Measurements from ENCODE around the gene KDM4C. TPM values are rescaled to one million over a fixed set of nuclear protein-coding genes. Genes with fewer than 3 reads are reported as not detected.

The KDM4C gene
- total and polyA plus RNA-seq, 5 donors from 2014 or later, result 27.9 to 99.0 (median 32.0) TPM

GRCh38 chr9:6757132-6757455 is 679 bp upstream of the KDM4C start:
- Mint-ChIP-seq H3K4me3 (peak overlapping the region; percentile 95 to 99 (median 96)), H3K36me3 (no peaks in the 10 kb centered on the region)

GRCh38 chr9:6758248-6758497 is 400 bp downstream of the KDM4C start:
- H3K4me1 ChIP-seq (ENCODE audit: control insufficient read depth, insufficient read depth, low read length, poor library complexity, severe bottlenecking), result peaks cover 23% of the 10 kb centered on the region
- peaks cover 15 to 41% (median 26%) of the 10 kb centered on the region in 4 donors for H3K4me1 Mint-ChIP-seq
- peak overlapping the region; percentile 87 for H3K4me3 ChIP-seq (ENCODE audit: low read depth, low read length)
- no peak for DNase-seq
- peak overlapping the region in 2 of 3 donors; percentile 92 to 100 for H3K27ac Mint-ChIP-seq
- peaks cover 10% of the 10 kb centered on the region for H3K27me3 Mint-ChIP-seq
- H3K27me3 ChIP-seq (ENCODE audit: control insufficient read depth, insufficient read depth, low read length), result no peaks in the 10 kb centered on the region
- H3K36me3 Mint-ChIP-seq, result peaks cover 2% of the 10 kb centered on the region
- H3K9me3 Mint-ChIP-seq, result peaks cover 0 to 2% (median 2%) of the 10 kb centered on the region in 7 donors
- H3K4me3 Mint-ChIP-seq, result peak overlapping the region; percentile 95 to 99 (median 96)
- no peaks in the 10 kb centered on the region for H3K9me3 ChIP-seq (ENCODE audit: control insufficient read depth in 2 of 2, low read length in 2 of 2)
- H3K36me3 ChIP-seq (ENCODE audit: control insufficient read depth, insufficient read depth, low read length), result no peaks in the 10 kb centered on the region
- H3K27ac ChIP-seq (ENCODE audit: insufficient read depth, low read length, poor library complexity, severe bottlenecking), result peak overlapping the region; percentile 98
- no peak for ATAC-seq (ENCODE audit: low read depth in 2 of 2)

More at GRCh38 chr9:6757132-6757455, 679 bp upstream of the KDM4C start:
- H3K27ac ChIP-seq (ENCODE audit: insufficient read depth, low read length, poor library complexity, severe bottlenecking), result peak overlapping the region; percentile 98
- H3K4me1 ChIP-seq (ENCODE audit: control insufficient read depth, insufficient read depth, low read length, poor library complexity, severe bottlenecking), result peaks cover 23% of the 10 kb centered on the region
- Mint-ChIP-seq H3K27me3 (peaks cover 10% of the 10 kb centered on the region), H3K9me3 (no peaks in the 10 kb centered on the region), H3K4me1 (peaks cover 13 to 36% (median 22%) of the 10 kb centered on the region in 4 donors), H3K27ac (peak overlapping the region; percentile 99 to 100 (median 99))
- H3K27me3 ChIP-seq (ENCODE audit: control insufficient read depth, insufficient read depth, low read length), result no peaks in the 10 kb centered on the region
- DNase-seq (peak in 2 of 3 donors; percentile 59 to 93), ATAC-seq (ENCODE audit: low read depth in 2 of 2) (peak; percentile 47 to 52)
- H3K9me3 ChIP-seq (ENCODE audit: control insufficient read depth in 2 of 2, low read length in 2 of 2), result no peaks in the 10 kb centered on the region
- no peaks in the 10 kb centered on the region for H3K36me3 ChIP-seq (ENCODE audit: control insufficient read depth, insufficient read depth, low read length)
- peak overlapping the region; percentile 82 for H3K4me3 ChIP-seq (ENCODE audit: low read depth, low read length)

- H3K36me3 Mint-ChIP-seq, result peaks cover 3% of the 10 kb centered on the region
- Histone ChIP-seq H3K27me3 (ENCODE audit: control insufficient read depth, insufficient read depth, low read length) (no peaks in the 10 kb centered on the region), H3K9me3 (ENCODE audit: control insufficient read depth in 2 of 2, low read length in 2 of 2) (no peaks in the 10 kb centered on the region), H3K27ac (ENCODE audit: insufficient read depth, low read length, poor library complexity, severe bottlenecking) (peak overlapping the region; percentile 98), H3K36me3 (ENCODE audit: control insufficient read depth, insufficient read depth, low read length) (no peaks in the 10 kb centered on the region), H3K4me1 (ENCODE audit: control insufficient read depth, insufficient read depth, low read length, poor library complexity, severe bottlenecking) (peaks cover 23% of the 10 kb centered on the region), H3K4me3 (ENCODE audit: low read depth, low read length) (peak overlapping the region; percentile 87)
- peaks cover 19 to 43% (median 30%) of the 10 kb centered on the region in 4 donors for H3K4me1 Mint-ChIP-seq
- H3K27ac Mint-ChIP-seq, result peak overlapping the region; percentile 94 to 100 (median 94)
- ATAC-seq (ENCODE audit: low read depth in 2 of 2), result peak; percentile 4 to 5
- peaks cover 0 to 4% (median 3%) of the 10 kb centered on the region in 7 donors for H3K9me3 Mint-ChIP-seq
- peak overlapping the region; percentile 95 to 99 (median 96) for H3K4me3 Mint-ChIP-seq
- peak; percentile 45 to 78 (median 72) for DNase-seq
- peaks cover 10% of the 10 kb centered on the region for H3K27me3 Mint-ChIP-seq
These were observed 868 bp downstream of the KDM4C start for GRCh38 chr9:6758498-6759184.

- Mint-ChIP-seq H3K4me1 (peaks cover 25 to 50% (median 37%) of the 10 kb centered on the region in 4 donors), H3K9me3 (peaks cover 0 to 4% (median 3%) of the 10 kb centered on the region in 7 donors), H3K4me3 (peak overlapping the region; percentile 95 to 99 (median 96)), H3K27me3 (peaks cover 10% of the 10 kb centered on the region), H3K36me3 (peaks cover 3% of the 10 kb centered on the region), H3K27ac (peak overlapping the region; percentile 94 to 100 (median 94))
- peak overlapping the region; percentile 87 for H3K4me3 ChIP-seq (ENCODE audit: low read depth, low read length)
- no peaks in the 10 kb centered on the region for H3K27me3 ChIP-seq (ENCODE audit: control insufficient read depth, insufficient read depth, low read length)
- H3K27ac ChIP-seq (ENCODE audit: insufficient read depth, low read length, poor library complexity, severe bottlenecking), result peak overlapping the region; percentile 98
- H3K9me3 ChIP-seq (ENCODE audit: control insufficient read depth in 2 of 2, low read length in 2 of 2), result no peaks in the 10 kb centered on the region
- DNase-seq, result peak in 1 of 3 donors; percentile 25
- ATAC-seq (ENCODE audit: low read depth in 2 of 2), result peak in 1 of 2 donors; percentile 0
- H3K36me3 ChIP-seq (ENCODE audit: control insufficient read depth, insufficient read depth, low read length), result no peaks in the 10 kb centered on the region
- peaks cover 27% of the 10 kb centered on the region for H3K4me1 ChIP-seq (ENCODE audit: control insufficient read depth, insufficient read depth, low read length, poor library complexity, severe bottlenecking)
These were observed 1.6 kb downstream of the KDM4C start for GRCh38 chr9:6759185-6759977.

DNA sequence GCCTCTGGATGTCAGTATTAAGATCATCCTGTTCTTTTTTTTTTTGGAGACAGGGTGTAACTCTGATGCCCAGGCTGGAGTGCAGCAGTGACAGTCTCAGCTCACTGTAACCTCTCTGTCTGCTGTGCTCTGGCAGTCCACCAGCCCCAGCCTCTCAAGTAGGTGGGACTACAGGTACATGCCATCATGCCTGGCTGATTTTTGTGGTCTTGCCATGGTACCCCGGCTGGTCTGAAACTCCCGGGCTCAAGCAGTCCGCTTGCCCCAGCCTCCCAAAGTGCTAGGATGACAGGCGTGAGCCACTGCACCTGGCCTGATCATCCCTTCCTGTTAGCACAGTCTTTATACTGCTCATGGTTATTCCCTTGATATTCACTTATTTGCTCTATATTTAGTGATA is 3.5 kb downstream of the KDM4C start:
- H3K9me3 Mint-ChIP-seq, result peaks cover 0 to 4% (median 3%) of the 10 kb centered on the region in 7 donors
- no peak overlapping the region for H3K27ac ChIP-seq (ENCODE audit: insufficient read depth, low read length, poor library complexity, severe bottlenecking)
- no peaks in the 10 kb centered on the region for H3K9me3 ChIP-seq (ENCODE audit: control insufficient read depth in 2 of 2, low read length in 2 of 2)
- peaks cover 23% of the 10 kb centered on the region for H3K4me1 ChIP-seq (ENCODE audit: control insufficient read depth, insufficient read depth, low read length, poor library complexity, severe bottlenecking)
- no peaks in the 10 kb centered on the region for H3K36me3 ChIP-seq (ENCODE audit: control insufficient read depth, insufficient read depth, low read length)
- no peaks in the 10 kb centered on the region for H3K27me3 ChIP-seq (ENCODE audit: control insufficient read depth, insufficient read depth, low read length)
- peaks cover 37 to 65% (median 50%) of the 10 kb centered on the region in 4 donors for H3K4me1 Mint-ChIP-seq
- peak overlapping the region in 1 of 3 donors; percentile 33 for H3K27ac Mint-ChIP-seq
- no peak overlapping the region for H3K4me3 ChIP-seq (ENCODE audit: low read depth, low read length)
- peaks cover 9% of the 10 kb centered on the region for H3K27me3 Mint-ChIP-seq
- no peak for DNase-seq
- ATAC-seq (ENCODE audit: low read depth in 2 of 2), result no peak
- peaks cover 3% of the 10 kb centered on the region for H3K36me3 Mint-ChIP-seq
- peak overlapping the region in 3 of 4 donors; percentile 9 to 66 (median 26) for H3K4me3 Mint-ChIP-seq

DNA sequence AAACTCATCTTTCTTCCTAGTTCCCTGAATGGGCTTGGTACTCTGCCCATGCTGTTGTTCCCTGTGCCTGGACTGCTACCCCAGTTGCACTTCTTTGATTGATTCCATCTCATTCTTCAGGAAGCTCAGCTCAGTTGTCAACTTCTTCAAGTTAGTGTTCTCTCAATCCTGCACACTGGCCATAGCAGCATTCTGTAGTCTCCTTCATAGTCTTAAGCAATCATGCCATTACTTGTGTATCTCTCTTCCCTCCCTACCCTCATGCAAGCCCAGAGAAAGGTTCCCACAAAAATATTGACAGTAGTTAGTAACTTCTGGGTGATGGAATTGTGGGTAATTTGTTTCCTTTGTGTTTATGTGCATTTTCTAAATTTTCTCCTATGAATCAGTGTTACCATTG is 5.5 kb downstream of the KDM4C start:
- Mint-ChIP-seq H3K27ac (peak overlapping the region in 2 of 3 donors; percentile 15 to 44), H3K4me1 (peaks cover 40 to 71% (median 47%) of the 10 kb centered on the region in 4 donors), H3K9me3 (peaks cover 0 to 4% (median 3%) of the 10 kb centered on the region in 7 donors), H3K4me3 (peak overlapping the region in 3 of 4 donors; percentile 1 to 87 (median 12)), H3K27me3 (no peaks in the 10 kb centered on the region), H3K36me3 (peaks cover 3% of the 10 kb centered on the region)
- H3K36me3 ChIP-seq (ENCODE audit: control insufficient read depth, insufficient read depth, low read length), result no peaks in the 10 kb centered on the region
- H3K4me1 ChIP-seq (ENCODE audit: control insufficient read depth, insufficient read depth, low read length, poor library complexity, severe bottlenecking), result peaks cover 17% of the 10 kb centered on the region
- H3K9me3 ChIP-seq (ENCODE audit: control insufficient read depth in 2 of 2, low read length in 2 of 2), result no peaks in the 10 kb centered on the region
- no peaks in the 10 kb centered on the region for H3K27me3 ChIP-seq (ENCODE audit: control insufficient read depth, insufficient read depth, low read length)
- ATAC-seq (ENCODE audit: low read depth in 2 of 2), result no peak
- H3K27ac ChIP-seq (ENCODE audit: insufficient read depth, low read length, poor library complexity, severe bottlenecking), result no peak overlapping the region
- H3K4me3 ChIP-seq (ENCODE audit: low read depth, low read length), result no peak overlapping the region
- DNase-seq, result no peak

GRCh38 chr9:6764011-6764410 is 6.2 kb downstream of the KDM4C start:
- Histone ChIP-seq H3K4me3 (ENCODE audit: low read depth, low read length) (no peak overlapping the region), H3K36me3 (ENCODE audit: control insufficient read depth, insufficient read depth, low read length) (no peaks in the 10 kb centered on the region), H3K4me1 (ENCODE audit: control insufficient read depth, insufficient read depth, low read length, poor library complexity, severe bottlenecking) (peaks cover 15% of the 10 kb centered on the region), H3K27me3 (ENCODE audit: control insufficient read depth, insufficient read depth, low read length) (no peaks in the 10 kb centered on the region), H3K27ac (ENCODE audit: insufficient read depth, low read length, poor library complexity, severe bottlenecking) (no peak overlapping the region), H3K9me3 (ENCODE audit: control insufficient read depth in 2 of 2, low read length in 2 of 2) (no peaks in the 10 kb centered on the region)
- peak overlapping the region in 2 of 4 donors; percentile 19 to 56 for H3K4me3 Mint-ChIP-seq
- DNase-seq (no peak), ATAC-seq (ENCODE audit: low read depth in 2 of 2) (no peak)
- peaks cover 3% of the 10 kb centered on the region for H3K36me3 Mint-ChIP-seq
- no peaks in the 10 kb centered on the region for H3K27me3 Mint-ChIP-seq
- H3K27ac Mint-ChIP-seq, result peak overlapping the region in 1 of 3 donors; percentile 2
- peaks cover 0 to 4% (median 3%) of the 10 kb centered on the region in 7 donors for H3K9me3 Mint-ChIP-seq
- peaks cover 44 to 77% (median 52%) of the 10 kb centered on the region in 4 donors for H3K4me1 Mint-ChIP-seq

Data from CD4-positive, CD25-positive, alpha-beta regulatory T cell (primary cell).